ENCODE measurements around the gene GPR151.

Gene GPR151

DNA sequence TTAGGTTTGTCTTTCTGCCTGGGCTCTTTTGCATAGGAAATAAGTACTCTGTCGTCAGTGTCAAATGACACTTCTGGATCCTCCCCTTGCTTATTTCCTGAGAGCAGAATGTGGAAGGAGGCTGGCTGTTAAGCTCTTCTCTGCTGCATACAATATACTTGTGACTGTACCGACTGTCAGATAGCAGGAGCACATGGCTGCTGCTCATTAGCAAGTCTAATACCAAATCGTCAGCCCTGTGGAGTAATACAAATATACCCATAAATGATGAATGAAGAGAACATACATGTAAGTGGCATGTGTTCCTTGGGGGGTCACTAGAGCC is at the start of gene GPR151:
Gene GPR151 (minus strand): TSS at position 40 of the 325 bp plus-strand sequence. CDS start 77 bp downstream, outside the sequence.
- no peak within 1 kb of the TSS for H3K4me2 ChIP-seq (ENCODE audit: low read depth, low read length)
- H3K9me2 ChIP-seq (replicated peaks; ENCODE audit: insufficient read depth, low read length), result no peaks in the 10 kb centered on the region
- no peaks in the 10 kb centered on the region for H3K79me2 ChIP-seq (ENCODE audit: low read length)
- H3F3A ChIP-seq (ENCODE audit: insufficient read depth, low read length), result no peaks in the 10 kb centered on the region
- H2AFZ ChIP-seq (ENCODE audit: low read length), result no peak within 1 kb of the TSS
- no peak within 1 kb of the TSS for H3K4me3 ChIP-seq (ENCODE audit: low read length)
- H3K9ac ChIP-seq (ENCODE audit: low read length), result no peak within 1 kb of the TSS
- DNase-seq, result no peak
- no peaks in the 10 kb centered on the region for H3K9me3 ChIP-seq (replicated peaks; ENCODE audit: insufficient read depth, low read length)
- H3K36me3 ChIP-seq (replicated peaks; ENCODE audit: insufficient read depth, low read length), result no peaks in the 10 kb centered on the region; the same call in 1 of the 2 replicates
- H4K20me1 ChIP-seq (ENCODE audit: insufficient read depth, low read length), result no peaks in the 10 kb centered on the region
- H3K27ac ChIP-seq (ENCODE audit: low read length), result no peak within 1 kb of the TSS
- no peaks in the 10 kb centered on the region for H3K4me1 ChIP-seq (ENCODE audit: low read length)
- TF ChIP-seq, protein P1, sequence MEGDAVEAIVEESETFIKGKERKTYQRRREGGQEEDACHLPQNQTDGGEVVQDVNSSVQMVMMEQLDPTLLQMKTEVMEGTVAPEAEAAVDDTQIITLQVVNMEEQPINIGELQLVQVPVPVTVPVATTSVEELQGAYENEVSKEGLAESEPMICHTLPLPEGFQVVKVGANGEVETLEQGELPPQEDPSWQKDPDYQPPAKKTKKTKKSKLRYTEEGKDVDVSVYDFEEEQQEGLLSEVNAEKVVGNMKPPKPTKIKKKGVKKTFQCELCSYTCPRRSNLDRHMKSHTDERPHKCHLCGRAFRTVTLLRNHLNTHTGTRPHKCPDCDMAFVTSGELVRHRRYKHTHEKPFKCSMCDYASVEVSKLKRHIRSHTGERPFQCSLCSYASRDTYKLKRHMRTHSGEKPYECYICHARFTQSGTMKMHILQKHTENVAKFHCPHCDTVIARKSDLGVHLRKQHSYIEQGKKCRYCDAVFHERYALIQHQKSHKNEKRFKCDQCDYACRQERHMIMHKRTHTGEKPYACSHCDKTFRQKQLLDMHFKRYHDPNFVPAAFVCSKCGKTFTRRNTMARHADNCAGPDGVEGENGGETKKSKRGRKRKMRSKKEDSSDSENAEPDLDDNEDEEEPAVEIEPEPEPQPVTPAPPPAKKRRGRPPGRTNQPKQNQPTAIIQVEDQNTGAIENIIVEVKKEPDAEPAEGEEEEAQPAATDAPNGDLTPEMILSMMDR (IDR thresholded peaks at IDR 0.05; ENCODE audit: low read length), result no peak
- TF ChIP-seq EZH2 (optimal IDR thresholded peaks at IDR 0.05; ENCODE audit: low read depth, low read length) (no peak), EZH2phosphoT487 (IDR thresholded peaks at IDR 0.05; ENCODE audit: low read length) (no peak)
- no peaks in the 10 kb centered on the region for H3K27me3 ChIP-seq (replicated peaks; ENCODE audit: insufficient read depth, low read length)

DNA sequence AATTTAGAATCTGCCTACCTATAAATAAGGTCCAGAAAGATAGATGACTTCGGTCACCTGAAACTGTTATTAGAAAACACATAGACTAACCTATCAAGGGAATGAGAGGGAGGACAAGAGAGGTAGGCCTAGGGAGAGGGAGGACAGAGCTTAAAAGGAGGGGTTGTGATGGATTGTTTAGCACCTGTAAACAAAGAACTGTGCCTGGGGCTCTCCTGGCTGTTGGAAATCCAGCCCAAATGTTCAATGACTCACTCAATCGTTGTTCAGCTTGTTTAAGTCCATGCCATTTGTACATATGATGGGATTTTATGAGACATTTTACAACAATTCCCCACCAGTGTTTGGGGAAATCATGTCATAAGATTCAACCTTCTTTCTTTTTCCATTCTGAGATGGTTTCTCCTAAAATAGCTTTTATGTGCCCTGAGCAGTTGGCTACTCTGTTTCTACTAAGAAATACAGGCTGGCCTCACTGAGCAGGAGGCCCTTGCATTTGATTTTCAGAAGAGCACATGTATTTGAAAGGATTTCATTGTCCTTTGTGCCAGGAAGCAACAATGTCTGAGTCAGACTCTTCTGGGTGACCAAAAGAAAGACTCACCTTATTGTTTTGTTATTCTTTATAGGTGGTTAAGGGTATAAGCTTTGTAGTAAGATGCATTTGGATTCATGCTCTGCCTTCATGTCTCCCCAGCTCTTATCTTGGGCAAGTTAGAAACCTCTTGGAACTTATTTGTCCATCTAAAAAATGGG is 48.2 kb upstream of the GPR151 start:
- Histone ChIP-seq H4K20me1 (ENCODE audit: insufficient read depth, low read length) (no peaks in the 10 kb centered on the region), H3F3A (ENCODE audit: insufficient read depth, low read length) (no peaks in the 10 kb centered on the region), H2AFZ (ENCODE audit: low read length) (no peak overlapping the region), H3K4me2 (ENCODE audit: low read depth, low read length) (no peak overlapping the region), H3K36me3 (replicated peaks; ENCODE audit: insufficient read depth, low read length) (no peaks in the 10 kb centered on the region), H3K4me1 (ENCODE audit: low read length) (no peaks in the 10 kb centered on the region), H3K9ac (ENCODE audit: low read length) (no peak overlapping the region), H3K9me3 (replicated peaks; ENCODE audit: insufficient read depth, low read length) (no peaks in the 10 kb centered on the region), H3K4me3 (ENCODE audit: low read length) (no peak overlapping the region), H3K27me3 (replicated peaks; ENCODE audit: insufficient read depth, low read length) (no peaks in the 10 kb centered on the region), H3K79me2 (ENCODE audit: low read length) (no peaks in the 10 kb centered on the region), H3K27ac (ENCODE audit: low read length) (no peak overlapping the region), H3K9me2 (replicated peaks; ENCODE audit: insufficient read depth, low read length) (no peaks in the 10 kb centered on the region)
- DNase-seq, result no peak
- TF ChIP-seq, protein P1 (IDR thresholded peaks at IDR 0.05; ENCODE audit: low read length), result no peak
- no peak for TF ChIP-seq EZH2 (optimal IDR thresholded peaks at IDR 0.05; ENCODE audit: low read depth, low read length)
- TF ChIP-seq EZH2phosphoT487 (IDR thresholded peaks at IDR 0.05; ENCODE audit: low read length), result no peak

DNA sequence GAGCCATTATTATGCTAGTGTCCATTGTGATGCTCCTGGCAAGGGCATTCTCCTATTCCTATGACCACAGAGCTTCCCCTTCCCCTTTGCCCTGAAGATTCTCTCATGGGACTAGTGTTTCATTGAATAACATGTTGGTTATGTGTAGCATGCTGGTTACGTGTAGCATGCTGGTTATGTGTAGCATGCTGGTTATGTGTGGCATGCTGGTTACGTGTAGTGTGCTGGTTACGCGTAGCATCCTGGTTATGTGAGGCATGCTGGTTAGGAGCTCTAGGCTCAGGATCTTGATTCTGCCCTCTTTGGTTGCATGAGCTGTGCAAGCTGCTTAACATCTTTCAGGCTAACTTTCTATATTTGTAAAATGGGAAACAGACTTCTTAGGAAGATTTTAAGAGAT is 46.5 kb upstream of the GPR151 start:
- no peaks in the 10 kb centered on the region for H4K20me1 ChIP-seq (ENCODE audit: insufficient read depth, low read length)
- H3K27me3 ChIP-seq (replicated peaks; ENCODE audit: insufficient read depth, low read length), result no peaks in the 10 kb centered on the region
- H3K36me3 ChIP-seq (replicated peaks; ENCODE audit: insufficient read depth, low read length), result no peaks in the 10 kb centered on the region
- H3F3A ChIP-seq (ENCODE audit: insufficient read depth, low read length), result no peaks in the 10 kb centered on the region
- H3K79me2 ChIP-seq (ENCODE audit: low read length), result no peaks in the 10 kb centered on the region
- no peak overlapping the region for H3K4me2 ChIP-seq (ENCODE audit: low read depth, low read length)
- H3K9me3 ChIP-seq (replicated peaks; ENCODE audit: insufficient read depth, low read length), result no peaks in the 10 kb centered on the region
- no peaks in the 10 kb centered on the region for H3K4me1 ChIP-seq (ENCODE audit: low read length)
- no peak overlapping the region for H2AFZ ChIP-seq (ENCODE audit: low read length)
- no peak overlapping the region for H3K9ac ChIP-seq (ENCODE audit: low read length)
- H3K4me3 ChIP-seq (ENCODE audit: low read length), result no peak overlapping the region
- TF ChIP-seq EZH2phosphoT487 (IDR thresholded peaks at IDR 0.05; ENCODE audit: low read length), result no peak
- TF ChIP-seq, protein P1 (IDR thresholded peaks at IDR 0.05; ENCODE audit: low read length), result no peak
- TF ChIP-seq EZH2 (optimal IDR thresholded peaks at IDR 0.05; ENCODE audit: low read depth, low read length), result no peak
- DNase-seq, result no peak
- H3K27ac ChIP-seq (ENCODE audit: low read length), result no peak overlapping the region
- H3K9me2 ChIP-seq (replicated peaks; ENCODE audit: insufficient read depth, low read length), result no peaks in the 10 kb centered on the region
